AG10803 (cell line): Measurements from ENCODE around the gene C1orf35.
A peak's percentile ranks its signal among the peaks of the same experiment; 100 is the strongest.

Source experiments
- DNase-seq: peaks from one replicate; pipeline ENCODE4 v3.0.0; 2010; ENCODE audit warnings: low read depth
- H3K4me3 ChIP-seq: 2 replicates; pipeline ENCODE4 v1.5.1; 2011; ENCODE audit warnings: mild to moderate bottlenecking, low read length, control low read depth
- TF ChIP-seq, protein P1 (sequence below): conservative IDR thresholded peaks from 2 replicates; pipeline ENCODE4 v1.5.1; 2011; ENCODE audit warnings: mild to moderate bottlenecking, low read length, control low read depth, inconsistent platforms

C1orf35 gene

DNA sequence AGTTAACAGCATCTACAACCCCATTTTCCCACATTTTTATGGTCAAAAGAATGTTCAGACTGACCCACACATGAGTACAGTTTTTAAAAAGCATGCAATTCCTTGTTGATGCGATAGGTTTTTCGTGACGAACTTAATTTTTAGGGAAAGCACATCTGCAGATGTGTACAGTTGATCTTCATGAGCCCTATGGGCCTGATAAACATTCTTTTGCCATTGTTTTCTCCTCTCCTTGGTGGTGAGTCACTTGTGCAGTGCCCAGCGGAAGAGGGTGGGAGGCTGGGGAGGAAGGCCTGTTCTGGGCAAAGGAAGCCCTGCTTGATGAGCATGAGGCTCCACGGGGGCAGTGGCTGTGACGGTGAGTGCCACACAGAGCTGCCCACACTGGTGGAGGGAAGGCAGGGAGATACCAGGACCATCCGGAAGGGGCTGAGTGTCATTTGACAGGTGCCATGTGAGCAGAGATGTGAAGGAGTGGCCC, 15.3 kb downstream of the C1orf35 start:
- H3K4me3 ChIP-seq: peak overlapping the region; percentile 50
- DNase-seq: peak; percentile 91
- TF ChIP-seq, protein P1, sequence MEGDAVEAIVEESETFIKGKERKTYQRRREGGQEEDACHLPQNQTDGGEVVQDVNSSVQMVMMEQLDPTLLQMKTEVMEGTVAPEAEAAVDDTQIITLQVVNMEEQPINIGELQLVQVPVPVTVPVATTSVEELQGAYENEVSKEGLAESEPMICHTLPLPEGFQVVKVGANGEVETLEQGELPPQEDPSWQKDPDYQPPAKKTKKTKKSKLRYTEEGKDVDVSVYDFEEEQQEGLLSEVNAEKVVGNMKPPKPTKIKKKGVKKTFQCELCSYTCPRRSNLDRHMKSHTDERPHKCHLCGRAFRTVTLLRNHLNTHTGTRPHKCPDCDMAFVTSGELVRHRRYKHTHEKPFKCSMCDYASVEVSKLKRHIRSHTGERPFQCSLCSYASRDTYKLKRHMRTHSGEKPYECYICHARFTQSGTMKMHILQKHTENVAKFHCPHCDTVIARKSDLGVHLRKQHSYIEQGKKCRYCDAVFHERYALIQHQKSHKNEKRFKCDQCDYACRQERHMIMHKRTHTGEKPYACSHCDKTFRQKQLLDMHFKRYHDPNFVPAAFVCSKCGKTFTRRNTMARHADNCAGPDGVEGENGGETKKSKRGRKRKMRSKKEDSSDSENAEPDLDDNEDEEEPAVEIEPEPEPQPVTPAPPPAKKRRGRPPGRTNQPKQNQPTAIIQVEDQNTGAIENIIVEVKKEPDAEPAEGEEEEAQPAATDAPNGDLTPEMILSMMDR: peak; percentile 26

DNA sequence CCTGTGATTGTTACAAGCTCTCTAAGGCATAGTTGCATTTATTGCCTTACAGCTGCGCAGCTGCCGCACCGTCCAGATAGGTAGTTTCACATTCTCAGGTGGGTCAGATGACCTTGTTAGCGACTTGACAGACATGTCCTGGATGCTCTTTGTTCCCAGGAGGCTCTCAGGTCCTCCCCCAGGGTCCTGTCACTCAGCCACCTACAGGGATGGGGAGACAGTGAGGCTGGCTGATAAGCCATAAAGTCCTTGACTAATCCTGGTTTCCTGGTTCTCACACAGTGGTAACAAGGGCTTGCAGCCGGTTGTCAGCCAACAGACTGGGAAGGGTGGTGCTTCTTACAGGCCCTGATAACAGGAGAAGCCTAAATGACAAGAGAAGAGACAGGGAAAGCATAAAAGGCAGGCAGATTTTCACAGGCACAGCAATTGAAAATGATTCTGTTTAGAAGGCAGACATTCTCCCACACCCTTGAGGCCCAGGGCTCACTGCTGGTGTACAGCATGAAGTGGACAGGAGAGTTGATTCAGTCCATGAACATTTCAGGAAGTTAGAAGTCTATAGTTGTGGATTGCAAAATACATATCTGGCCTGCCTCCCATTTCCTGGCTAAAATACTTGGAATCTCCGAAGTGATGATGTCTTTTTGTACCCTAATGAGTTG, 17.7 kb downstream of the C1orf35 start:
- TF ChIP-seq, protein P1: no peak
- DNase-seq: peak; percentile 88
- H3K4me3 ChIP-seq: peak overlapping the region; percentile 99

DNA sequence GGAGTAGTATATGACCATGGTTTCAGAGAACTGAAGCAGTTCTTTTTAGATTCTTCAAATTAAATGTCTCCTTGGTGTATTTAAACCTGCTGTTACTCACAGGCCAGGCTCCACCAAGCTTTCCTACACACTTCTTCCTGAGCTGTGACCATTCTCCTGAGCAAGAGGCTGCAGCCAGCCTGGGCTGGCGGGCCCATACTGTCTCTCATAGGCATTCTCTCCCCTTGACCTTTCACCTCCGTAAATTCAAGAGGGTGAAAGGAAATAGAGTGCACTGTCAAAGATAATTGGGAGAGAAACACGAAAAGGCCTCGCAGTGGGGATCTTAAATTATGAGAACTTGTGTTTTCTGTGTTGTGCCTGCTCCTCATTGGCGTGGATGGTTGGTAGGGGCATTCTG, 18.3 kb downstream of the C1orf35 start:
- no peak for DNase-seq
- peak overlapping the region; percentile 99 for H3K4me3 ChIP-seq
- TF ChIP-seq, protein P1: no peak

DNA sequence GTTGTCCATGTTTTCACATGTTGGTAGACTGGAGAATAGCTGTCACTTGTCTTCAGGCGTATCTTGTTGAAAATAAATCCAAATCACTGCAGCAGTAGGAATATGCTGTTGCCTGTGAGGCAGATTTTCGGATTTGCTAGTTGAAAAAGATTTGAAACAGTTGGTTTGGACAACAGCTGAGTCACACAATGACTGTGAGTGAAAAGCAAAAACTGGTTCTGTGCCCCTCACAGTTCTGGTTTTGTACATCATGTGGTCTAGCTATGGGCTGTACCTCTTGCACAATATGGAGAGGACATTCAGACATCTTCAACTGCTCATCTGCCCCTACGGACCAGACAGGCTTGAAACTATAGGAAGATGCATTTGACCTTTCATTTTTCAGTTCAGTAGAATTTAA, 18.8 kb downstream of the C1orf35 start:
- TF ChIP-seq, protein P1: no peak
- DNase-seq: peak; percentile 83
- peak overlapping the region; percentile 99 for H3K4me3 ChIP-seq

DNA sequence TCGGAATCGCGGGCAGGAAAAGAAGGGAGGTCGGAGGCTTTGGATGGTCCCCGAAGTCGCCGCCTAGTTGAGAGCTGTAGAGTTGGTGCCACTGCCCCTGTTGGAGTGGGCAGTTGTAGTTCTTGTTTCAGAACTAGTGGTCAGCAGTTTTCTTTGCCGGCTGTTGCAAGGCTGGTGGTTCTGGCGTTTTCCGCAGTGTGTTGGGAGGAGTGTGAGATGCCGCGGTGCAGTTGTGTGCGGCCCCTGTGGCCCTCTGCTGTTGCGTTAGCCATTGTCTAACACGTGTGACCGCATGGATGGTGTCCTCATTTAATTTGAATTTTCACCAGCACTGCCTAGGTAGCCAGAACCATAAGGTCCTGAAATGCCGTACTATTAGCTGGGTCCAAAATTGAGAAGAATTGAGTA, 19.2 kb downstream of the C1orf35 start:
- peak overlapping the region; percentile 99 for H3K4me3 ChIP-seq
- TF ChIP-seq, protein P1: no peak
- DNase-seq: peak; percentile 38

DNA sequence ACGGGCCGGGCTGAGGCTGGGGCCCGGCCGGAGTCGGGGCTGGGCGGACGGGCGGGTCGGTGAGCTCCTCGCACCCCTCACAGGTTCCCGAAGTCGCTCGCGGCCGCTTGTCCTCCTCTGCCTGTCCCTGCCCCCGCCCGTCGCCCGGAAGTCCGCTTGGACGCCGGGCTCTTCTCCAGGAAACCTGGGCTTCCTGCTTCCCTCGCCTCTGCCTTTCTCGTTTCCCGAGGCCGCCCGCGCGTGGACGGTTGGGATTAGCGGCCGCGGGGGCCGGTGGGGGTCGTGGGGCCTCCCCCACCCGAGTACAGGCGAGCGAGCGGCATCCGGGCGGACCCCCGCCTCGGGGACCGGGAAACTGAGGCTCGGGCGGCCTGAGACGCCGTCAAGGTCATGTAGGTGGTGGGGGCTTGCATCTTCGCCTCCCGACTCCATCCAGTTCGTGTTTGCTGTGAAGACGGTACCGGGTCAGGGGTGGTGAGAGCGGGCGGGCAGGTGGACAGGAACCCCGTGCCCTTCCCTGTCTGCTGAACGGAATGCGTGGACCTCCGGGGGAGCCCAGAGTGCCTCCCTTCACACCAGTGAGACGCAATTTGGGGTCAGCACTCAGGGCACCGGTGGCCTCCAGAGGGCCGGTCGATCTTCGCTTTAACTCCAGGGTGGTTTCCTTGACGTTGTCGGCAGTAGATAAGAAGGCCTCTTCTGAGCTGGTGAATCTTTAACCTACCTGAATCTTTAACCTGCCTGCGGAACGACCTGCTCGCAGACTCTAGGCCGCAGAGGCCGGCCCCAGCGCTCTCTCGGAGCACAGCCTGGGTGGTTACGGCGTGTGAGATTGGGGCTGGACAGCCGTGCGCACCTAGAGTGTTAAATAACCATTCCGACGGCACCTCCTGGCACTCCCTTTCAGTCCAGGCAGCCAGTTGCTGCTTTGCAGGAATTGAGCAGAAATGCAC, 19.9 kb downstream of the C1orf35 start:
- peak overlapping the region; percentile 99 for H3K4me3 ChIP-seq
- DNase-seq: peak; percentile 62
- TF ChIP-seq, protein P1: no peak
